Activated naive CD4-positive, alpha-beta T cell treated with anti-CD3 and anti-CD28 coated beads, Interleukin-2, amount 50 U/mL, for 16 hours (primary cell): Measurements from ENCODE around the gene ZNF611.
"Not testable (repeated sequence)": the region's sequence is repeated elsewhere in the genome, so short reads cannot be mapped to it uniquely, and the experiment has no call there.

Experiments
- DNase-seq: peaks from one replicate; pipeline ENCODE4 v3.0.0-alpha.2; 2020

The ZNF611 gene

GRCh38 chr19:52675239-52675638, 59.6 kb downstream of the ZNF611 start:
- not testable (repeated sequence) for DNase-seq

GRCh38 chr19:52673014-52673413, 61.8 kb downstream of the ZNF611 start:
- no peak for DNase-seq

- no peak for DNase-seq
Observed at GRCh38 chr19:52670046-52670445, 64.8 kb downstream of the ZNF611 start.

GRCh38 chr19:52669586-52669985, 65.3 kb downstream of the ZNF611 start:
- DNase-seq, result no peak

- DNase-seq, result no peak
Observed at GRCh38 chr19:52667972-52668371, 66.9 kb downstream of the ZNF611 start.

- no peak for DNase-seq
Observed at GRCh38 chr19:52666506-52666905, 68.3 kb downstream of the ZNF611 start.

- no peak for DNase-seq
Observed at GRCh38 chr19:52665529-52665928, 69.3 kb downstream of the ZNF611 start.

- DNase-seq, result no peak
Observed at GRCh38 chr19:52665027-52665426, 69.8 kb downstream of the ZNF611 start.

- DNase-seq, result no peak
Observed at GRCh38 chr19:52664461-52664860, 70.4 kb downstream of the ZNF611 start.

- DNase-seq, result no peak
Observed at GRCh38 chr19:52662631-52663030, 72.2 kb downstream of the ZNF611 start.

- DNase-seq, result no peak
Observed at GRCh38 chr19:52660981-52661380, 73.9 kb downstream of the ZNF611 start.

- DNase-seq, result no peak
Observed at GRCh38 chr19:52659013-52659412, 75.8 kb downstream of the ZNF611 start.

- DNase-seq, result no peak
Observed at GRCh38 chr19:52658595-52658994, 76.2 kb downstream of the ZNF611 start.

- no peak for DNase-seq
Observed at GRCh38 chr19:52653161-52653560, 81.7 kb downstream of the ZNF611 start.
